Activated T-cell treated with anti-CD3 and anti-CD28 coated beads, Interleukin-2, amount 50 U/mL, for 24 hours (primary cell): Measurements from ENCODE around the gene MRPL49.

Experiments used
- DNase-seq: peaks from one replicate; pipeline ENCODE4 v3.0.0-alpha.2; 2020
- H3K27ac Mint-ChIP-seq: 2 replicates; pipeline ENCODE4 v1.8.0; 2020; ENCODE audit warnings: mild to moderate bottlenecking, mixed read lengths
- H3K27me3 Mint-ChIP-seq: 2 replicates; pipeline ENCODE4 v1.8.0; 2020; ENCODE audit warnings: mixed read lengths
- H3K36me3 Mint-ChIP-seq: 2 replicates; pipeline ENCODE4 v1.8.0; 2020; ENCODE audit warnings: low read depth, mixed read lengths
- H3K4me1 Mint-ChIP-seq: 2 replicates; pipeline ENCODE4 v1.8.0; 2020; ENCODE audit warnings: low read depth, mixed read lengths
- H3K4me3 Mint-ChIP-seq: 2 replicates; pipeline ENCODE4 v1.8.0; 2020; ENCODE audit warnings: mild to moderate bottlenecking, moderate library complexity, mixed read lengths
- H3K9me3 Mint-ChIP-seq: 2 replicates; pipeline ENCODE4 v1.8.0; 2020; ENCODE audit warnings: mixed read lengths

Gene MRPL49

GRCh38 chr11:65110354-65110861 is 11.7 kb upstream of the MRPL49 start:
- peaks cover 58% of the 10 kb centered on the region for H3K36me3 Mint-ChIP-seq
- H3K9me3 Mint-ChIP-seq, result no peaks in the 10 kb centered on the region
- DNase-seq, result peak; percentile 99
- H3K27ac Mint-ChIP-seq, result peak overlapping the region; percentile 92
- H3K4me1 Mint-ChIP-seq, result peaks cover 48% of the 10 kb centered on the region
- H3K27me3 Mint-ChIP-seq, result no peaks in the 10 kb centered on the region
- H3K4me3 Mint-ChIP-seq, result no peak overlapping the region

- no peak for DNase-seq
- Mint-ChIP-seq H3K27ac (peak overlapping the region; percentile 92), H3K36me3 (peaks cover 58% of the 10 kb centered on the region), H3K9me3 (no peaks in the 10 kb centered on the region), H3K4me3 (peak overlapping the region; percentile 89), H3K4me1 (peaks cover 53% of the 10 kb centered on the region), H3K27me3 (no peaks in the 10 kb centered on the region)
Observed at GRCh38 chr11:65111159-65111743, 10.9 kb upstream of the MRPL49 start.

GRCh38 chr11:65111744-65112545 is 10.2 kb upstream of the MRPL49 start, which contains the start of gene TM7SF2:
TM7SF2 (plus strand) TSS chr11:65111872; CDS start chr11:65112016, 144 bp downstream.
- Mint-ChIP-seq H3K4me1 (peaks cover 59% of the 10 kb centered on the region), H3K27ac (peak within 1 kb of the TSS; percentile 92), H3K9me3 (no peaks in the 10 kb centered on the region), H3K4me3 (peak within 1 kb of the TSS; percentile 89), H3K36me3 (peaks cover 61% of the 10 kb centered on the region), H3K27me3 (no peaks in the 10 kb centered on the region)
- peak; percentile 93 for DNase-seq

- Mint-ChIP-seq H3K27me3 (no peaks in the 10 kb centered on the region), H3K4me1 (peaks cover 59% of the 10 kb centered on the region), H3K27ac (peak overlapping the region; percentile 85), H3K4me3 (peak overlapping the region; percentile 89), H3K9me3 (no peaks in the 10 kb centered on the region), H3K36me3 (peaks cover 60% of the 10 kb centered on the region)
- peak; percentile 86 for DNase-seq
Observed at GRCh38 chr11:65112546-65113360, 9.4 kb upstream of the MRPL49 start.

- Mint-ChIP-seq H3K27ac (peak overlapping the region; percentile 85), H3K4me1 (peaks cover 64% of the 10 kb centered on the region), H3K36me3 (peaks cover 64% of the 10 kb centered on the region), H3K4me3 (peak overlapping the region; percentile 89), H3K27me3 (no peaks in the 10 kb centered on the region), H3K9me3 (no peaks in the 10 kb centered on the region)
- DNase-seq, result no peak
Observed at GRCh38 chr11:65113361-65113756, 8.8 kb upstream of the MRPL49 start.

GRCh38 chr11:65113839-65114238 is 8.3 kb upstream of the MRPL49 start:
- Mint-ChIP-seq H3K27me3 (no peaks in the 10 kb centered on the region), H3K9me3 (no peaks in the 10 kb centered on the region), H3K4me1 (peaks cover 69% of the 10 kb centered on the region), H3K4me3 (peak overlapping the region; percentile 89), H3K36me3 (peaks cover 67% of the 10 kb centered on the region), H3K27ac (peak overlapping the region; percentile 85)
- no peak for DNase-seq

GRCh38 chr11:65114538-65115171 is 7.5 kb upstream of the MRPL49 start:
- peaks cover 67% of the 10 kb centered on the region for H3K36me3 Mint-ChIP-seq
- H3K4me3 Mint-ChIP-seq, result peak overlapping the region; percentile 36
- no peak for DNase-seq
- H3K27ac Mint-ChIP-seq, result peak overlapping the region; percentile 98
- H3K4me1 Mint-ChIP-seq, result peaks cover 72% of the 10 kb centered on the region
- H3K27me3 Mint-ChIP-seq, result no peaks in the 10 kb centered on the region
- H3K9me3 Mint-ChIP-seq, result no peaks in the 10 kb centered on the region

GRCh38 chr11:65115361-65116082 is 6.6 kb upstream of the MRPL49 start:
- DNase-seq, result no peak
- no peaks in the 10 kb centered on the region for H3K27me3 Mint-ChIP-seq
- H3K9me3 Mint-ChIP-seq, result no peaks in the 10 kb centered on the region
- peaks cover 69% of the 10 kb centered on the region for H3K36me3 Mint-ChIP-seq
- H3K27ac Mint-ChIP-seq, result peak overlapping the region; percentile 98
- H3K4me1 Mint-ChIP-seq, result peaks cover 74% of the 10 kb centered on the region
- H3K4me3 Mint-ChIP-seq, result peak overlapping the region; percentile 89

- peaks cover 73% of the 10 kb centered on the region for H3K4me1 Mint-ChIP-seq
- H3K9me3 Mint-ChIP-seq, result no peaks in the 10 kb centered on the region
- H3K27me3 Mint-ChIP-seq, result no peaks in the 10 kb centered on the region
- H3K27ac Mint-ChIP-seq, result peak overlapping the region; percentile 98
- H3K36me3 Mint-ChIP-seq, result peaks cover 71% of the 10 kb centered on the region
- DNase-seq, result peak; percentile 80
- H3K4me3 Mint-ChIP-seq, result peak overlapping the region; percentile 89
Observed at GRCh38 chr11:65116370-65117205, 5.5 kb upstream of the MRPL49 start.

GRCh38 chr11:65117206-65118096 is 4.7 kb upstream of the MRPL49 start, which contains the start of gene ZNHIT2:
ZNHIT2 (minus strand) TSS chr11:65117701; CDS start chr11:65117653, 48 bp downstream.
- H3K4me1 Mint-ChIP-seq, result peaks cover 72% of the 10 kb centered on the region
- H3K27ac Mint-ChIP-seq, result peak within 1 kb of the TSS; percentile 98
- DNase-seq, result peak; percentile 100
- no peaks in the 10 kb centered on the region for H3K27me3 Mint-ChIP-seq
- H3K36me3 Mint-ChIP-seq, result peaks cover 77% of the 10 kb centered on the region
- H3K9me3 Mint-ChIP-seq, result no peaks in the 10 kb centered on the region
- peak within 1 kb of the TSS; percentile 89 for H3K4me3 Mint-ChIP-seq

GRCh38 chr11:65118097-65118837 is 3.9 kb upstream of the MRPL49 start:
- H3K4me1 Mint-ChIP-seq, result peaks cover 73% of the 10 kb centered on the region
- DNase-seq, result no peak
- H3K4me3 Mint-ChIP-seq, result peak overlapping the region; percentile 89
- peaks cover 82% of the 10 kb centered on the region for H3K36me3 Mint-ChIP-seq
- H3K27me3 Mint-ChIP-seq, result no peaks in the 10 kb centered on the region
- H3K9me3 Mint-ChIP-seq, result no peaks in the 10 kb centered on the region
- peak overlapping the region; percentile 98 for H3K27ac Mint-ChIP-seq
